Adrenal gland (tissue), 5 donors: ENCODE measurements around the gene BCDIN3D.

ENCODE experiments used
- CTCF ChIP-seq, 6 experiments: fragments of 450-650 bp in 4 of 6; fragments of 200-600 bp in 2 of 6; sonication (generic) in 1 of 6; IDR thresholded peaks; 1 replicate in 5 of 6; 2 replicates in 1 of 6; pipeline versions ENCODE4 v1.5.1 to v1.8.0; 2016 to 2021; ENCODE audit warnings: antibody characterized with exemption in 6 of 6, mild to moderate bottlenecking in 2 of 6, moderate library complexity in 1 of 6
- POLR2A ChIP-seq, 2 donors: fragments of 450-650 bp; IDR thresholded peaks; one replicate each; pipeline ENCODE4 v1.6.1; 2017; ENCODE audit warnings: antibody characterized with exemption in 2 of 2, mild to moderate bottlenecking in 2 of 2, moderate library complexity in 1 of 2
- donor health status: DM: no; HTN: no; CAD: no.

- TF ChIP-seq CTCF (IDR thresholded peaks at IDR 0.05) (no peak), POLR2A (IDR thresholded peaks at IDR 0.05) (no peak)
Measured at GRCh38 chr12:49871263-49871561, 28.3 kb upstream of the BCDIN3D start.
